HEK293 (cell line): ENCODE measurements around the gene GLB1L2.

ENCODE experiments used
- CTCF ChIA-PET: fragments of 350-600 bp; formaldehyde crosslinking; extraction: SDS; loops from one replicate; lab custom pipeline; 2021; ENCODE audit warnings: antibody characterized with exemption; lab: Yijun Ruan, JAX
- POLR2A ChIA-PET: fragments of 300-600 bp; formaldehyde crosslinking; extraction: SDS; loops from one replicate; lab custom pipeline; 2020; ENCODE audit warnings: antibody characterized with exemption, inconsistent platforms; lab: Yijun Ruan, JAX
- H3K27ac ChIP-seq: fragments of 200-500 bp; sonication (Bioruptor generic); 2 replicates; pipeline ENCODE4 v1.5.1; 2014; ENCODE audit warnings: low read depth, low read length, control low read depth, inconsistent platforms; ENCODE audit errors: extremely low read depth
- H3K36me3 ChIP-seq, 2 experiments: fragments of 200-500 bp in 1 of 2; sonication (Bioruptor generic) in 1 of 2; 1 replicate in 1 of 2; 2 replicates in 1 of 2; pipeline ENCODE4 v1.5.1; 2014 to 2017; ENCODE audit warnings: inconsistent platforms in 2 of 2, low read length in 2 of 2; ENCODE audit not compliant: control insufficient read depth in 2 of 2, insufficient read depth in 1 of 2
- H3K4me1 ChIP-seq: fragments of 200-500 bp; sonication (Bioruptor generic); 2 replicates; pipeline ENCODE4 v1.5.1; 2014; ENCODE audit warnings: mild to moderate bottlenecking, low read length, inconsistent platforms; ENCODE audit not compliant: control insufficient read depth, insufficient read depth
- H3K4me3 ChIP-seq: 2 replicates; pipeline ENCODE4 v1.5.1; 2011; ENCODE audit warnings: low read depth, mild to moderate bottlenecking, control low read depth, low read length, moderate library complexity
- H3K9me3 ChIP-seq: fragments of 200-500 bp; sonication (Bioruptor generic); 2 replicates; pipeline ENCODE4 v1.5.1; 2014; ENCODE audit warnings: low read depth, low read length, inconsistent platforms; ENCODE audit not compliant: control insufficient read depth, insufficient read depth
- EGR2 ChIP-seq: fragments of 450-650 bp; formaldehyde crosslinking; IDR thresholded peaks from 2 replicates; pipeline ENCODE4 v1.5.1; 2016; ENCODE audit warnings: low read depth, missing biosample characterization, missing genetic modification characterization
- HOXC10 ChIP-seq: sonication (generic); formaldehyde crosslinking; IDR thresholded peaks from 2 replicates; pipeline ENCODE4 v1.8.1; 2023; ENCODE audit warnings: mild to moderate bottlenecking, missing genetic modification reagents
- WT1 ChIP-seq: fragments of 450-650 bp; formaldehyde crosslinking; IDR thresholded peaks from 2 replicates; pipeline ENCODE4 v1.5.1; 2016; ENCODE audit warnings: missing biosample characterization, missing genetic modification characterization
- ZEB2 ChIP-seq: fragments of 450-650 bp; formaldehyde crosslinking; IDR thresholded peaks from 2 replicates; pipeline ENCODE4 v1.5.1; 2016; ENCODE audit warnings: missing biosample characterization, missing genetic modification characterization
- ZNF112 ChIP-seq: fragments of 450-650 bp; formaldehyde crosslinking; IDR thresholded peaks from 2 replicates; pipeline ENCODE4 v1.5.0; 2017; ENCODE audit warnings: missing biosample characterization, missing genetic modification characterization
- ZNF174 ChIP-seq: fragments of 450-650 bp; formaldehyde crosslinking; IDR thresholded peaks from 2 replicates; pipeline ENCODE4 v1.5.0; 2017; ENCODE audit warnings: missing biosample characterization, mild to moderate bottlenecking, missing genetic modification characterization
- ZNF214 ChIP-seq: fragments of 450-650 bp; formaldehyde crosslinking; IDR thresholded peaks from 2 replicates; pipeline ENCODE4 v1.5.1; 2017; ENCODE audit warnings: missing biosample characterization, mild to moderate bottlenecking, missing genetic modification characterization, borderline replicate concordance
- ZNF37A ChIP-seq: fragments of 450-650 bp; IDR thresholded peaks from 2 replicates; pipeline ENCODE4 v1.5.1; 2018; ENCODE audit warnings: missing biosample characterization, missing genetic modification characterization
- ZNF404 ChIP-seq: fragments of 450-650 bp; formaldehyde crosslinking; IDR thresholded peaks from 2 replicates; pipeline ENCODE4 v1.5.1; 2017; ENCODE audit warnings: missing biosample characterization, missing genetic modification characterization
- ZNF416 ChIP-seq: fragments of 450-650 bp; formaldehyde crosslinking; IDR thresholded peaks from 2 replicates; pipeline ENCODE4 v1.5.1; 2016; ENCODE audit warnings: missing biosample characterization, missing genetic modification characterization
- ZNF473 ChIP-seq: fragments of 450-650 bp; formaldehyde crosslinking; IDR thresholded peaks from 2 replicates; pipeline ENCODE4 v1.5.1; 2017; ENCODE audit warnings: missing biosample characterization, missing genetic modification characterization
- ZNF501 ChIP-seq: fragments of 450-650 bp; formaldehyde crosslinking; IDR thresholded peaks from 2 replicates; pipeline ENCODE4 v1.5.1; 2016; ENCODE audit warnings: missing biosample characterization, missing genetic modification characterization
- ZNF514 ChIP-seq: fragments of 450-650 bp; formaldehyde crosslinking; IDR thresholded peaks from 2 replicates; pipeline ENCODE4 v1.5.1; 2016; ENCODE audit warnings: missing biosample characterization, missing genetic modification characterization
- ZNF521 ChIP-seq: fragments of 450-650 bp; formaldehyde crosslinking; IDR thresholded peaks from 2 replicates; pipeline ENCODE4 v1.5.1; 2017; ENCODE audit warnings: missing biosample characterization, mild to moderate bottlenecking, missing genetic modification characterization
- ZNF626 ChIP-seq: fragments of 450-650 bp; sonication (Bioruptor Pico); formaldehyde crosslinking; IDR thresholded peaks from 2 replicates; pipeline ENCODE4 v1.5.1; 2018; ENCODE audit warnings: missing biosample characterization, missing genetic modification characterization, inconsistent platforms
- ZNF707 ChIP-seq: fragments of 450-650 bp; formaldehyde crosslinking; IDR thresholded peaks from 2 replicates; pipeline ENCODE4 v1.5.1; 2016; ENCODE audit warnings: missing biosample characterization, missing genetic modification characterization
- ZNF768 ChIP-seq: fragments of 450-650 bp; formaldehyde crosslinking; IDR thresholded peaks from 2 replicates; pipeline ENCODE4 v1.5.1; 2018; ENCODE audit warnings: missing biosample characterization, mild to moderate bottlenecking, missing genetic modification characterization
- TF ChIP-seq, protein P1 (sequence below): fragments of 450-650 bp; formaldehyde crosslinking; IDR thresholded peaks from 2 replicates; pipeline ENCODE4 v1.5.1; 2016; ENCODE audit warnings: missing biosample characterization, missing genetic modification characterization, borderline replicate concordance
- TF ChIP-seq, protein P2 (sequence below): fragments of 450-650 bp; formaldehyde crosslinking; IDR thresholded peaks from 2 replicates; pipeline ENCODE4 v1.5.1; 2016; ENCODE audit warnings: missing biosample characterization, missing genetic modification characterization
- TF ChIP-seq, protein P3 (sequence below): fragments of 450-650 bp; formaldehyde crosslinking; IDR thresholded peaks from 2 replicates; pipeline ENCODE4 v1.5.1; 2017; ENCODE audit warnings: missing biosample characterization, missing genetic modification characterization
- TF ChIP-seq, protein P4 (sequence below): fragments of 450-650 bp; formaldehyde crosslinking; IDR thresholded peaks from 2 replicates; pipeline ENCODE4 v1.5.1; 2016; ENCODE audit warnings: missing biosample characterization, missing genetic modification characterization
- TF ChIP-seq, protein P5 (sequence below): fragments of 450-650 bp; formaldehyde crosslinking; IDR thresholded peaks from 2 replicates; pipeline ENCODE4 v1.5.1; 2016; ENCODE audit warnings: missing biosample characterization, missing genetic modification characterization, borderline replicate concordance

The GLB1L2 gene

DNA sequence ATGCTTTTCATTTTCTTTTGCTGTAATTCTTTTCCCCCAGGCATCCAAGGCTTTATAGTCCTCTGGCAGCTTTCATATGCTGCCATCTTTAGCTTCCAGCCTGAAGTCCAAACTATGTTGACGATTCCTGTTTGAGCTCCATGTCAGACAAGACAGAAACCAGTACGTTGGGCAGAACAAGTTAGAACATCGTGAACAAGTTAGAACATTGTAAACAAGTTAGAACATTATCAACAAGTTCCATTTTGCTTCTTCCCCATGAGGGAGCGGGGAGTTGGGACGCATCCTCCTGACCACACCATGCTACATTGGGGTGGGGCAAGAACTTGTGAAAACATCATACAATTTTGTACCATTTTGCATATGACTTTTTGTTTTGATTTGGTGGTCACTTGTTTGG is 23.9 kb downstream of the GLB1L2 start:
- Histone ChIP-seq H3K9me3 (no peaks in the 10 kb centered on the region), H3K27ac (no peak overlapping the region), H3K36me3 (peaks cover 0 to 14% of the 10 kb centered on the region in 2 experiments; a peak in 2 of 3 replicates), H3K4me3 (no peak overlapping the region), H3K4me1 (no peaks in the 10 kb centered on the region)
- ChIA-PET POLR2A (no interaction called here), CTCF (interaction anchor here (0.6 to 0.7 kb wide), 2 partner anchors 113 to 460 kb away, joined by 3 read pairs; no protein-coding TSS in a partner anchor)
- TF ChIP-seq ZNF416 (no peak), ZNF514 (tag by site-specific recombination) (no peak), EGR2 (no peak), ZNF404 (tag by site-specific recombination) (no peak), ZEB2 (no peak), ZNF521 (tag by site-specific recombination) (no peak), ZNF214 (tag by site-specific recombination) (no peak)
- TF ChIP-seq, protein P1, sequence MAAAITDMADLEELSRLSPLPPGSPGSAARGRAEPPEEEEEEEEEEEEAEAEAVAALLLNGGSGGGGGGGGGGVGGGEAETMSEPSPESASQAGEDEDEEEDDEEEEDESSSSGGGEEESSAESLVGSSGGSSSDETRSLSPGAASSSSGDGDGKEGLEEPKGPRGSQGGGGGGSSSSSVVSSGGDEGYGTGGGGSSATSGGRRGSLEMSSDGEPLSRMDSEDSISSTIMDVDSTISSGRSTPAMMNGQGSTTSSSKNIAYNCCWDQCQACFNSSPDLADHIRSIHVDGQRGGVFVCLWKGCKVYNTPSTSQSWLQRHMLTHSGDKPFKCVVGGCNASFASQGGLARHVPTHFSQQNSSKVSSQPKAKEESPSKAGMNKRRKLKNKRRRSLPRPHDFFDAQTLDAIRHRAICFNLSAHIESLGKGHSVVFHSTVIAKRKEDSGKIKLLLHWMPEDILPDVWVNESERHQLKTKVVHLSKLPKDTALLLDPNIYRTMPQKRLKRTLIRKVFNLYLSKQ (tag by site-specific recombination), result no peak
- TF ChIP-seq, protein P2, sequence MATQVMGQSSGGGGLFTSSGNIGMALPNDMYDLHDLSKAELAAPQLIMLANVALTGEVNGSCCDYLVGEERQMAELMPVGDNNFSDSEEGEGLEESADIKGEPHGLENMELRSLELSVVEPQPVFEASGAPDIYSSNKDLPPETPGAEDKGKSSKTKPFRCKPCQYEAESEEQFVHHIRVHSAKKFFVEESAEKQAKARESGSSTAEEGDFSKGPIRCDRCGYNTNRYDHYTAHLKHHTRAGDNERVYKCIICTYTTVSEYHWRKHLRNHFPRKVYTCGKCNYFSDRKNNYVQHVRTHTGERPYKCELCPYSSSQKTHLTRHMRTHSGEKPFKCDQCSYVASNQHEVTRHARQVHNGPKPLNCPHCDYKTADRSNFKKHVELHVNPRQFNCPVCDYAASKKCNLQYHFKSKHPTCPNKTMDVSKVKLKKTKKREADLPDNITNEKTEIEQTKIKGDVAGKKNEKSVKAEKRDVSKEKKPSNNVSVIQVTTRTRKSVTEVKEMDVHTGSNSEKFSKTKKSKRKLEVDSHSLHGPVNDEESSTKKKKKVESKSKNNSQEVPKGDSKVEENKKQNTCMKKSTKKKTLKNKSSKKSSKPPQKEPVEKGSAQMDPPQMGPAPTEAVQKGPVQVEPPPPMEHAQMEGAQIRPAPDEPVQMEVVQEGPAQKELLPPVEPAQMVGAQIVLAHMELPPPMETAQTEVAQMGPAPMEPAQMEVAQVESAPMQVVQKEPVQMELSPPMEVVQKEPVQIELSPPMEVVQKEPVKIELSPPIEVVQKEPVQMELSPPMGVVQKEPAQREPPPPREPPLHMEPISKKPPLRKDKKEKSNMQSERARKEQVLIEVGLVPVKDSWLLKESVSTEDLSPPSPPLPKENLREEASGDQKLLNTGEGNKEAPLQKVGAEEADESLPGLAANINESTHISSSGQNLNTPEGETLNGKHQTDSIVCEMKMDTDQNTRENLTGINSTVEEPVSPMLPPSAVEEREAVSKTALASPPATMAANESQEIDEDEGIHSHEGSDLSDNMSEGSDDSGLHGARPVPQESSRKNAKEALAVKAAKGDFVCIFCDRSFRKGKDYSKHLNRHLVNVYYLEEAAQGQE (tag by site-specific recombination), result no peak
- TF ChIP-seq, protein P3, sequence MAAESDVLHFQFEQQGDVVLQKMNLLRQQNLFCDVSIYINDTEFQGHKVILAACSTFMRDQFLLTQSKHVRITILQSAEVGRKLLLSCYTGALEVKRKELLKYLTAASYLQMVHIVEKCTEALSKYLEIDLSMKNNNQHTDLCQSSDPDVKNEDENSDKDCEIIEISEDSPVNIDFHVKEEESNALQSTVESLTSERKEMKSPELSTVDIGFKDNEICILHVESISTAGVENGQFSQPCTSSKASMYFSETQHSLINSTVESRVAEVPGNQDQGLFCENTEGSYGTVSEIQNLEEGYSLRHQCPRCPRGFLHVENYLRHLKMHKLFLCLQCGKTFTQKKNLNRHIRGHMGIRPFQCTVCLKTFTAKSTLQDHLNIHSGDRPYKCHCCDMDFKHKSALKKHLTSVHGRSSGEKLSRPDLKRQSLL (tag by site-specific recombination), result no peak

DNA sequence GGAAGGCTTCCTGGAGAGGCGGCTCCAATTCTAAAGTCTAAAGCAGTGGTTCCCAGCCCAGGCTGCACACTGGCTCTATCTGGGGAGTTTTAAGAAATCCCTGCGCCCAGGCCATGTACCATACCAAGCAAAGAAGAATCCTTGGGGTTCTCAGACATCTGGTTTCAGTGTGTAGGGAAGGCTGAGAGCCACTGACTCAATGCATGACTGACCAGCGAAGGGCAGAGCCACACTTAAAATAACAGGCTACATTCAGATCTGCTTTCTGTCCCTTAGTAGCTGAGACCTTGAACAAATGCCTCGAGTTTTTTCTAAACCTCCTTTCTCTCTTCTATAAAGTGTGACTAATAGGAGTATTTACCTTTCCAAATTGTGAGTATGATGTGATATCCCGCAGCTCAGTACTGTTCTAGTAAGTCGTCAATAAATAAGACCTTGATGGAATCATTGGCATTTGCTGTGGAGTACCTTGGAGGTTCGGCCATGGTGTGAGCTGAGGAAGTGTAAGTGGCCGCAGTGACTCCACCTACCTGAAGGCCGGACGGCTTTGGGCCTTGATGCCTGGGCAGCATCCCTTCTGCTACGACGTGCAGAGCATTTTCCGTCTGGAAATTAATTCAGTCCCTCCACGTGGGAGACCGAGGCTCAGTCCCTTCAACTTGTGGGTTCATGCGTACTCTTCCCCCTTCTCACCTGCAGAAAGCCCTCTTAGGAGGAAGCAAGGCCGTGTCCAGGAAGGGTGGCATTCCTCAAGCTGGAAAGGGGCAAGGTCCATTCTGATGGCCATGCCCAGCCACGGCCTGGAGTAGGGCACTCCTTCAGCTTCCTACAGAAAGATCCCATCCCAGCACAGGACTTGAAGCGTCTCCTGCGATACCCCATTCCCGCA is 25.1 kb downstream of the GLB1L2 start:
- H3K27ac ChIP-seq, result no peak overlapping the region
- no peaks in the 10 kb centered on the region for H3K4me1 ChIP-seq
- TF ChIP-seq ZNF174 (no peak), ZNF501 (tag by site-specific recombination) (no peak), HOXC10 (CRISPR knock-in tag) (no peak), ZNF768 (tag by site-specific recombination) (no peak), ZNF37A (tag by site-specific recombination) (no peak), ZNF626 (tag by site-specific recombination) (no peak), EGR2 (no peak), WT1 (tag by site-specific recombination) (no peak), ZNF112 (no peak), ZNF473 (tag by site-specific recombination) (no peak), ZNF707 (tag by site-specific recombination) (no peak)
- TF ChIP-seq, protein P4, sequence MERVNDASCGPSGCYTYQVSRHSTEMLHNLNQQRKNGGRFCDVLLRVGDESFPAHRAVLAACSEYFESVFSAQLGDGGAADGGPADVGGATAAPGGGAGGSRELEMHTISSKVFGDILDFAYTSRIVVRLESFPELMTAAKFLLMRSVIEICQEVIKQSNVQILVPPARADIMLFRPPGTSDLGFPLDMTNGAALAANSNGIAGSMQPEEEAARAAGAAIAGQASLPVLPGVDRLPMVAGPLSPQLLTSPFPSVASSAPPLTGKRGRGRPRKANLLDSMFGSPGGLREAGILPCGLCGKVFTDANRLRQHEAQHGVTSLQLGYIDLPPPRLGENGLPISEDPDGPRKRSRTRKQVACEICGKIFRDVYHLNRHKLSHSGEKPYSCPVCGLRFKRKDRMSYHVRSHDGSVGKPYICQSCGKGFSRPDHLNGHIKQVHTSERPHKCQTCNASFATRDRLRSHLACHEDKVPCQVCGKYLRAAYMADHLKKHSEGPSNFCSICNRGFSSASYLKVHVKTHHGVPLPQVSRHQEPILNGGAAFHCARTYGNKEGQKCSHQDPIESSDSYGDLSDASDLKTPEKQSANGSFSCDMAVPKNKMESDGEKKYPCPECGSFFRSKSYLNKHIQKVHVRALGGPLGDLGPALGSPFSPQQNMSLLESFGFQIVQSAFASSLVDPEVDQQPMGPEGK, result no peak
- TF ChIP-seq, protein P5, sequence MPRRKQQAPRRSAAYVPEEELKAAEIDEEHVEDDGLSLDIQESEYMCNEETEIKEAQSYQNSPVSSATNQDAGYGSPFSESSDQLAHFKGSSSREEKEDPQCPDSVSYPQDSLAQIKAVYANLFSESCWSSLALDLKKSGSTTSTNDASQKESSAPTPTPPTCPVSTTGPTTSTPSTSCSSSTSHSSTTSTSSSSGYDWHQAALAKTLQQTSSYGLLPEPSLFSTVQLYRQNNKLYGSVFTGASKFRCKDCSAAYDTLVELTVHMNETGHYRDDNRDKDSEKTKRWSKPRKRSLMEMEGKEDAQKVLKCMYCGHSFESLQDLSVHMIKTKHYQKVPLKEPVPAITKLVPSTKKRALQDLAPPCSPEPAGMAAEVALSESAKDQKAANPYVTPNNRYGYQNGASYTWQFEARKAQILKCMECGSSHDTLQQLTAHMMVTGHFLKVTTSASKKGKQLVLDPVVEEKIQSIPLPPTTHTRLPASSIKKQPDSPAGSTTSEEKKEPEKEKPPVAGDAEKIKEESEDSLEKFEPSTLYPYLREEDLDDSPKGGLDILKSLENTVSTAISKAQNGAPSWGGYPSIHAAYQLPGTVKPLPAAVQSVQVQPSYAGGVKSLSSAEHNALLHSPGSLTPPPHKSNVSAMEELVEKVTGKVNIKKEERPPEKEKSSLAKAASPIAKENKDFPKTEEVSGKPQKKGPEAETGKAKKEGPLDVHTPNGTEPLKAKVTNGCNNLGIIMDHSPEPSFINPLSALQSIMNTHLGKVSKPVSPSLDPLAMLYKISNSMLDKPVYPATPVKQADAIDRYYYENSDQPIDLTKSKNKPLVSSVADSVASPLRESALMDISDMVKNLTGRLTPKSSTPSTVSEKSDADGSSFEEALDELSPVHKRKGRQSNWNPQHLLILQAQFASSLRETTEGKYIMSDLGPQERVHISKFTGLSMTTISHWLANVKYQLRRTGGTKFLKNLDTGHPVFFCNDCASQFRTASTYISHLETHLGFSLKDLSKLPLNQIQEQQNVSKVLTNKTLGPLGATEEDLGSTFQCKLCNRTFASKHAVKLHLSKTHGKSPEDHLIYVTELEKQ (tag by site-specific recombination), result no peak
- POLR2A ChIA-PET, result no interaction called here
- H3K9me3 ChIP-seq, result no peaks in the 10 kb centered on the region
- peaks cover 0 to 14% of the 10 kb centered on the region in 2 experiments; a peak in 2 of 3 replicates for H3K36me3 ChIP-seq
- no peak overlapping the region for H3K4me3 ChIP-seq
- CTCF ChIA-PET, result interaction anchor here (0.6 to 0.9 kb wide), 2 partner anchors 81 to 505 kb away, joined by 4 read pairs; partner anchors contain the start of gene GLB1L3
